Kidney epithelial cell (primary cell): Measurements from ENCODE around the gene ARRDC2. TPM values are rescaled to one million over a fixed set of nuclear protein-coding genes. Genes with fewer than 3 reads are reported as not detected.

ENCODE experiments used
- DNase-seq: peaks from one replicate; pipeline ENCODE4 v3.0.0-alpha.2; 2010; ENCODE audit warnings: low read depth
- H3K27me3 ChIP-seq: 2 replicates; pipeline ENCODE4 v1.6.0; 2011; ENCODE audit warnings: low read length; ENCODE audit not compliant: control insufficient read depth, insufficient read depth
- H3K36me3 ChIP-seq: 2 replicates; pipeline ENCODE4 v1.5.1; 2011; ENCODE audit warnings: low read length; ENCODE audit not compliant: control insufficient read depth, insufficient read depth
- H3K4me3 ChIP-seq: 2 replicates; pipeline ENCODE4 v1.5.1; 2011; ENCODE audit warnings: low read depth, mild to moderate bottlenecking, control low read depth, low read length
- total RNA-seq: library from RNA; depleted of rRNA; stranded (reverse); fragments of >200 nt; gene quantifications from 2 replicates; pipeline ENCODE4 v1.2.3, GENCODE V29; 2015
- TF ChIP-seq, protein P1 (sequence below): IDR thresholded peaks from 2 replicates; pipeline ENCODE4 v1.5.1; 2011; ENCODE audit warnings: mild to moderate bottlenecking, moderate library complexity, low read length, control low read depth, inconsistent platforms; ENCODE audit not compliant: insufficient read depth, poor library complexity, severe bottlenecking

The ARRDC2 gene
- total RNA-seq, 1 donor from 2014 or later, result 8.4 TPM

DNA sequence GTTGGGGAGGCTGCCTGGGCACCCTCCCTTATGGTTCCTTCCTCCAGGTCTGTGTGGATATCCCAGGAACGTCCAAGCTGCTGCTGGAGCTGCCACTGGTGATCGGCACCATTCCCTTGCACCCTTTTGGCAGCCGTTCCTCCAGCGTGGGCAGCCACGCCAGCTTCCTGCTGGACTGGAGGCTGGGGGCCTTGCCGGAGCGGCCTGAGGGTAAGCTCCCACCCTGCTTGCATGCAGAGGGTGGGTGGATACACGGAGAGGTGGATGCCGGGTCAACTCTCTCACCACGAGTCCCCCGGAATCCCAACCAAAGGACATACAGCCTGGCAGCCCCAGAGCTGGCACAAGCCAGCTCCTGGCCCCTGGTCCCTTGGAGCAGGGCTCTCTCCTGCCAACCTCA lies 2.2 kb downstream of the ARRDC2 start:
- Histone ChIP-seq H3K36me3 (peaks cover 2% of the 10 kb centered on the region), H3K4me3 (no peak overlapping the region), H3K27me3 (no peaks in the 10 kb centered on the region)
- no peak for DNase-seq
- TF ChIP-seq, protein P1, sequence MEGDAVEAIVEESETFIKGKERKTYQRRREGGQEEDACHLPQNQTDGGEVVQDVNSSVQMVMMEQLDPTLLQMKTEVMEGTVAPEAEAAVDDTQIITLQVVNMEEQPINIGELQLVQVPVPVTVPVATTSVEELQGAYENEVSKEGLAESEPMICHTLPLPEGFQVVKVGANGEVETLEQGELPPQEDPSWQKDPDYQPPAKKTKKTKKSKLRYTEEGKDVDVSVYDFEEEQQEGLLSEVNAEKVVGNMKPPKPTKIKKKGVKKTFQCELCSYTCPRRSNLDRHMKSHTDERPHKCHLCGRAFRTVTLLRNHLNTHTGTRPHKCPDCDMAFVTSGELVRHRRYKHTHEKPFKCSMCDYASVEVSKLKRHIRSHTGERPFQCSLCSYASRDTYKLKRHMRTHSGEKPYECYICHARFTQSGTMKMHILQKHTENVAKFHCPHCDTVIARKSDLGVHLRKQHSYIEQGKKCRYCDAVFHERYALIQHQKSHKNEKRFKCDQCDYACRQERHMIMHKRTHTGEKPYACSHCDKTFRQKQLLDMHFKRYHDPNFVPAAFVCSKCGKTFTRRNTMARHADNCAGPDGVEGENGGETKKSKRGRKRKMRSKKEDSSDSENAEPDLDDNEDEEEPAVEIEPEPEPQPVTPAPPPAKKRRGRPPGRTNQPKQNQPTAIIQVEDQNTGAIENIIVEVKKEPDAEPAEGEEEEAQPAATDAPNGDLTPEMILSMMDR, result no peak

DNA sequence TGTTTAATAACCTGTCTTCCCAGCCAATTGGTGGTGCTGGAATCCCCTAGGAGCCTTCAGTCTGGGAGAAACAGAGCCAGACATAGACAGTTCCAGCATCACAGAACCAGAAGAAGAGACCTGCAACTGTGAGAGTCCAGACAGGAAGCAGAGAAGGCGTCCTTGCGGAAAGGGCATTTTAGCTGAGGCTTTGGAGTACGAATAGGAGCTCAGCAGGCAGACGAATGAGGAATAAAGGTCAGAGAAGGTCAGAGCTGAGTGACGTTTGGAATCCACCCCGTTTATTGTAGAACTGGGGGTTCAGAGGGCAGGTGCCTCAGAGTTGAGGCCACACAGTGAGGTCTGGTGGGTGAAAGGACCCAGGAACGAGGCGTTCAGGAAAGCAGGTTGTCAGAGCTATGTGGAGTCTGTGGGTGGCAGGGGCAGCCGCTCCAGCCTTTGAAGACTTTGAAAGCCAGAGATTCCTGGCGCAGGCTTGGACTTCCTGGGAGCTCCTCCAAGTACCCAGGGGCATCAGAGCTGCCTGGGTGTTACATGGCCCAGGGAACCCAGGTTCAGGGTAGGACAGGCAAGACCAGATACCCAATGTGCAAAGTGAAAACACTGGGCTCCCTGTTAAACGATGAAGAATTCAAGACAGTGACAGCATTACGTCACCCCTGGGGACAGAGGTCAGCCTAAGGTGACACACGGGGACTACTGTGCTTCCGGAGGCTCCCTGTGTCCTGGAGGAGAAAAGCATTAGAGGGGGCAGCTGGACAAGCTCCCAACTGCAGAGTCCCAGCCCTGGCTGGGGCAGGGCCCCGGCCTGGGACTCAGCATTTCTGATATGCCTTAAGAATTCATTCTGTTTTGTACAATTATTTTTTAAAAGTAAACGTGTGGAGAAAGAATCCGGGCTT lies 5.5 kb downstream of the ARRDC2 start:
- Histone ChIP-seq H3K36me3 (peaks cover 2% of the 10 kb centered on the region), H3K4me3 (no peak overlapping the region), H3K27me3 (no peaks in the 10 kb centered on the region)
- DNase-seq, result no peak
- TF ChIP-seq, protein P1, result no peak

DNA sequence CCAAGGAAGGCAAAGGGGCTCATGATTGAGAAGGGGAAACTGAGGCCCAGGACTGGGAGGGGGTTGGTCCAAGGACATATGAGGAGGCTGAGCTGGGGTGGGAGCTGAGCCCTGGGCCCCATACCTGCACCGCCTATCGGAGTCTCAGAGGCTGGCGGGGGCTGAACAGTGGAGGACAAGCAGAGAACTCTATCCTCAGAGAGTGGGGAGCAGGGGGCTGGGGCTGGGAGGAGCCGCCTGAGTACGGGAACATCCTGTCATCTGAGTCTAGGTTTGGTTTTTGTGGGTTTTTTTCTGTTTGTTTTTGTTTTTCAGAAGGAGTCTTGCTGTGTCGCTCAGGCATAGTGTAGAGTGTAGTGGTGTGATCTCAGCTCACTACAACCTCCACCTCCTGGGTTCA lies 6.2 kb downstream of the ARRDC2 start:
- TF ChIP-seq, protein P1, result no peak
- Histone ChIP-seq H3K27me3 (no peaks in the 10 kb centered on the region), H3K36me3 (peaks cover 2% of the 10 kb centered on the region), H3K4me3 (no peak overlapping the region)
- no peak for DNase-seq

DNA sequence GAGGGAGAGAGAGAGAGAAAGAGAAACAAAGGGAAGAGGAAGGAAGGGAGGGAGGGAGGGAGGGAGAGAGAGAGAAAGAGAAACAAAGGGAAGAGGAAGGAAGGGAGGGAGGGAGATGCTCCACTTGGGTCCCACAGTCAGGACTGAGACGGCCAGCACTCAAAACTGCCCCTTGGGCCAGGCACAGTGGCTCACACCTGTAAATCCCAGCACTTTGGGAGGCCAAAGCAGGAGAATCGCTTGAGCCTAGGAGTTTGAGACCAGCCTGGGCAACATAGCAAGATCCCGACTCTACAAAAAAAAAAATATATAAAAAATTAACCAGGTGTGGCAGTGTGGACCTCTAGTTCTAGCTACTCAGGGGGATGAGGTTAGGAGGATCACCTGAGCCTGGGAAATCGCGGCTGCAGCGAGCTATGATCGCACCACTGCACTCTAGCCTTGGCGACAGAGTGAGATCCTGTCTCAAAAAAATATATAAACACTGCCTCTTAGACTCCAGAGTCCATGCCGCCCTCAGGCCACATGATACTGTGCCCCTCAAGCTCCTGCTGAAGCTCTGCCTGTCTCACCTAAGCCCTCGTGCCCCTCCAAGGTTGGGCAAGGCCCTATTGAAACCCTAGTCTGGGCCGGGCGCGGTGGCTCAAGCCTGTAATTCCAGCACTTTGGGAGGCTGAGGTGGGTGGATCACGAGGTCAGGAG lies 8.4 kb downstream of the ARRDC2 start:
- Histone ChIP-seq H3K4me3 (no peak overlapping the region), H3K36me3 (peaks cover 2% of the 10 kb centered on the region), H3K27me3 (no peaks in the 10 kb centered on the region)
- DNase-seq, result no peak
- TF ChIP-seq, protein P1, result no peak

DNA sequence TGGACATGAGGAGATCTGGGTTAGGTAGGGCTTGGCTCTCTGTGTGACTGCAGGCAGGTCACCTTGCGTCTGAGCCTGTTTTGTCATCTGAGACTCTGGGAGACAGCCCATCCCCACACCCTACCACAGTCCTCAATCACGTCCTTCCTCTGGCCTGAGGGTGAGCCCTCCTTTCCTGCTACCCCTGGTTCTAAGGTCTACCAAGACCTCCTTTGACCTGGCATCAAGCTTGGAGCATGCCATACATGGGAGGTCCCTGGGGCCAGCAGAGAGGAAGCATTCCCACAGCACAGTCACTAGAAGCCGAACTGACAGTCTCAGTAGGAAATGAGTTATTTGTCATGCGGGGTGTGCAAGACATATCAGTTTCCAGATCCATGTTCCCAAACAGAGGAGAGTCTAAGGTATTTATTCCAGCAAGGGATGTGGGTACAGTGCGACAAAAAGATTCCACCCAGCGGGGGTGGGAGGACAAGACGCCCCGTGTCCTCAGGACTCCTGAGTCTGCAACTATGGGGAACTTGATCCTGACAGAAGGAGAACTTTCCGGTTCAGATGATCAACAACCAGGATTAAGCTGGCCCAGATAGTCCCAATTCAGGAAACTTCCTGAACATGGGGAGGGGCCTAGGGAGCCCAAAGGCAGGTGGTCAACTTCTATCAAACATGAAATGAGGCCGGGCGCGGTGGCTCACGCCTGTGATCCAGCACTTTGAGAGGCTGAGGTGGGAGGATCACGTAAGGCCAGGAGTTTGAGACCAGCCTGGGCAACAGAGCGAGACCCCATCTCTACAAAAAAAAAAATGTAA lies 9.5 kb downstream of the ARRDC2 start:
- Histone ChIP-seq H3K36me3 (peaks cover 2% of the 10 kb centered on the region), H3K4me3 (no peak overlapping the region), H3K27me3 (no peaks in the 10 kb centered on the region)
- DNase-seq, result no peak
- TF ChIP-seq, protein P1, result no peak
